ENCODE data around the gene PAK1.
A peak's percentile ranks its signal among the peaks of the same experiment; 100 is the strongest.
"Not testable (repeated sequence)": the region's sequence is repeated elsewhere in the genome, so short reads cannot be mapped to it uniquely, and the experiment has no call there.

PAK1 gene

DNA sequence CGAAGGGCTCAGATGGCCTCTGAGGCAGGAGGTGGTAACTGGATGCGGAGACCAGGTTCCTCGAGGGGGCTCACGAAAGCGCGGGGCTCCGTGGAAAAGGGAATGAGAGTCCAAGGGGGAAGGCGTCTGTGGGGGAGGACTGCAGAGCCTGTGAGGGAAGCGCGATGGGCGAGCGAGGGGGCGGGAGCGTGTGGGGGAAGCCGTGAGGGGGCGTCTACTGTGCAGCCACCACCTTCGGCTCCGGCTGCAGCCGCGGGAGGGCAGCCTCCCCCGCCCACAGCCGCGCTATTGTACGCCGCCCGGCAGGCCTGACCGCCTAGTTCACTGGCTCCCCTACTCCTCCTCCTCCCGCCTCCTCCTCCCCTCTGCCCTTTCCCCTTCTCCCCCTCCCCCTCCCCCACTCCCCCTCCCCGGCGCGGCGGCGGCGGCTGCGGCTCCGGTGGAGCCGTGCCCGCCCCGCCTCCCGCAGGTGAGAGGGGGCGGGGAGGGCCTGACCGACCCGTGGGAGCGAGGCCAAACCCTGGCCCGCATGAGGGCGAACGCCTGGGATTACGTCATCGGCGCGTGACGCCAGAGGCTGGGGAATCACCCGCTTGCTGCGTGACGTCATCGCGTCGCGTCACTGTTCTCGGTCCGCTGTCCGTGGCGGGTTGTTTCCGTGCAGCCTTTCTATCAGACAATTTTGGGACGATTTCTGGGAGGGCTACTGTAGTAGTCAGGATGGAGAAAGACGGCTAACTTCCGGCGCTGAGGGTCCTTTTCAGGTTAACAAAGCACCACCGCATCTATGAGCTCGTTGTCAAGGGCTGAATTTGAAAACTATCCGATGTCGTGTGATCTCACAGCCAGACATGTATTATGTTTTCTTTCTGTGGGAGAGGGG is at the start of gene PAK1:
Gene PAK1, minus strand, starts transcription at position 294 of the 883 bp plus-strand sequence. CDS start 81,574 bp downstream, outside the sequence.
- DNase-seq (ENCODE audit: low read depth in 2 of 2), result peak; percentile 77 to 83

DNA sequence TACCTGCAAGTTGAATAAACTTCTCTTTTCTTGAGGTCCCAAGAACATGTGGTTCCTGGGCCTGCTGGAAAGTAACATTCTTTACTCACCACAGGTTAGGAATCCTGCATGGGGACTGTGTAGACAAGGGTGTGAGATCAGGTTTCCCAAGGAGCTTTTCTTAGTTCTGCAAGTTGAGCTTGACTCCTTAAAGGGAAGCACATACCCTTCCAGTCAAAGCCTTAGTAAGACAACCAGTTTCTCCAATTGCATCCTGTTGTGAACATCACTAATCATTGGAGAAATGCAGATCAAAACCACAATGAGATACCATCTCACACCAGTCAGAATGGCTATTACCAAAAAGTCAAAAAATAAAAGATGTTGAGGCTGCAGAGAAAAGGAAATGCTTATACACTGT is 48.3 kb upstream of the PAK1 start:
- no peak for DNase-seq (ENCODE audit: low read depth in 2 of 2)

DNA sequence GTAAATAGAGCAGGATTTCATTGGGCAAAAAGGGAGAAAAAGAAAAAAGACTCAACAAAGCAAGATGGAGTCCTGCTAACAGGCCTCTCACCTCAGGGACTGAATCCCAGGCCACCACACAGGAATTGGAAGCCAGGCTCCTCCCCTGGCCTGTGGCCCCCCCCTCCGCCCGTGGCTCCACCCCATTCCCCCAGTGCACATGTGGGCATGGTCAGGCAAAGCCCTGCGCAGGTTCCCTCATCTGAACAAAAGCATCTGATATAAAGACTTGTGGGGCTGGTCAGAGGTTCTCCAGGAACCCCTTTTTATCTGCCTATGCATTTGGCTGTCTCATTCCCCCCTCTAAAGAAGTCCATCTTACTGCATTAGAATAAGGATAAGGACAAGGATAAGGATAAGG is 46.0 kb upstream of the PAK1 start:
- DNase-seq (ENCODE audit: low read depth in 2 of 2), result no peak

DNA sequence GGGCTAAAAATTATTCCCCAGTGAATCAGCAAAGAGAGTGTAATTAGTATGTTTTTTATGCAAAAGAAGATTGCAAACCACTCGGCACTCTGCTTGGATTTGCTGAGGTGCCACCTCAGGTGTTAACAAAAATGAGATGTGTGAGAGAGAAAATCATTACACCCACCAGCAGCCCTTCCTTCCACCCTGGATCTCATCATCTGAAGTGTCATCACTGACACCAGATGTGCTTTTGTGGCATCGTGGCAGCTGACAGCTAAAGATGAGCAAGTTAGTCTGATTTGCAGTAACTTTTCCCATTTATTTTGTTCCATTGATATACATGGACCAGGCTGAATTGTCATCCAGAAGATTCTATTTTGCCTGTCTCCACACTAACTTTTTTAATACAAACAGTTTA is 44.6 kb upstream of the PAK1 start:
- DNase-seq (ENCODE audit: low read depth in 2 of 2), result no peak

DNA sequence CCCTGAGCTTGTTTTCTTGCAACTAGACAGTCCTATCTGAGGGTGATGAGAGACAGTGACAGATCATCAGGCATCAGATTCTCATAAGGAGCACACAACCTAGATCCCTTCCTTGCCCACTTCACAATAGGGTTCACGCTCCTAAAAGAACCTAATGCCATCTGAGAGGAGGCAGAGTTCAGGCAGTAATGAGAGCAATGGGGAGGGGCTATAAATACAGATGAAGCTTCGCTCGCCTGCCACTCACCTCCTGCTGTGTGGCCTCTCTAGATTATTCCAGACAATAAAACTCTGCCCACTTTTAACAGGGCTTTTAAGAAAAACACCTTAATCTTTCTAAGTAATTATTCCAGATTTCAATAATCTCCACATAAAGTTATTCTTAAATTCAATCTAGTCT is 43.9 kb upstream of the PAK1 start:
- DNase-seq (ENCODE audit: low read depth in 2 of 2), result no peak

DNA sequence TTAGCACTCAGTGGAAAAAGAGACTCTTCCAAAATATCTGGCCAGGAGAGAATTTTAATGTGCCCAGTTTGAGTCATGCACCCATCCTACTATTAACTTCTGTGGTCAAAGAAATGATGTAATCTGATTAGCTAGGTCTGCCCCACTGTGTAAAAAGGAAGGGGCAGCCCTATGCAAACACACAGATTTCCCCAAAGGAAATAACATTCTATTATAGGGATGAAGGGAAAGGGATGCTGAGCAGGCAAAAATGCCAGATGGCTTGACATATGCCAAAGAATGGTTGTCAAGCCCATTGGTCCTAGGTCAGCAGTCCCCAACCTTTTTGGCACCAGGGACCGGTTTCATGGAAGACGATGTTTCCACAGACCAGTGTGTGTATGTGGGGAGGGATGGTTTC is 43.3 kb upstream of the PAK1 start:
- no peak for DNase-seq (ENCODE audit: low read depth in 2 of 2)

DNA sequence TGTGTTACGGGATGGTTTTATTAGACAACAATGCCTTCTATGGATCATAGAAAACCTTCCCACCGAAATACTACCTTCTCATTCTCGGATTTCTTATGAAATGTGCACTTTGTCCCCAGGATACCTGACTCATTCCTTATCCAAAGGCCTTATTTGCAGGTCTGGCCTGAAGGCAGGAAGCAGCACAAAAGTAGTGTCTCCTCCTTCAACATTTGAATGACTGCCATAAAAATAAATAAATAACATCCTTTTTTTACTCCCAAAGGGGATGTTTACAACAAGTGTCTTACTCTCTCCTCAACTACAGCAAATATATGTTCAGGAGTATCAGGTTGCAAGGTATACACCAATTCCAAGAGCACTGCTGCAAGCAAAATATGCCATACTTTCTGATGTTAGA is 41.6 kb upstream of the PAK1 start:
- no peak for DNase-seq (ENCODE audit: low read depth in 2 of 2)

DNA sequence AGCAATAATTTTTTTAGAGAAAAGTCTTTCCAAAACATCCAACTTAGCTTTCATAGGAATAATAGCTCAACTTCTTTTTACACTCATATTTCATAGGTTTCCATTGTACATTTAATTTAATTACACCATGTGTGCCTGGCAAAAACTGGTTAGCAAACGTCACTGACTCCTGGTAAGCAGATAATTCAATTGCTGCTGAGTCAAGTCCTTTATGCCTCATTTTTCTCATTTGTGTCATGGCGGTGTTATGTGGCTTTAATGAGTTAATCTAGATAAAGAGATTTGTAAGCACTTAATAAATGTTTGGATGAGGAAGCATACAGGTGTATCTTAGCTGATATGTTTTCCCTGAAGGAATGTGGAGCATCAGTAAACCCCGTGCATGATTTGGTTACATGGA is 41.2 kb upstream of the PAK1 start:
- DNase-seq (ENCODE audit: low read depth in 2 of 2), result no peak

DNA sequence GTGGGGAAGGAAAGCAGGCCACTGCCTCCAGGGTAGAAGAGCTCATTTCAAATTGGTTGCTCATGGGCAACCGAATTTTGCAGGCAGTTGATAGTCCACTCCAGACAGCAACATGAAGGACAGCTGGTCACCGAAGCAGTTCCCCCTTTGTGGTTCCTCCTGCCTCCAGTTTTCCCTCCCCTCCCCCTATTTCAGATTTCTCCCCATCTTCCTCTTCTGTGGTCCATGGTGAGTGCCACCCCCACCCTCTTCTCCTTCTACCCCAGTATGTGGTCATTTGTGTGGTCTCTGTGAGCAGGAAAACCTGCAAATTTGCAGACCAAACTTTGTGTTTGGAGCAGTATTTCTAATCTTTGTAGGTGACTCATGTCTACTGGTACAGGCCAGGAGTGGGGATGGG is 38.2 kb upstream of the PAK1 start:
- DNase-seq (ENCODE audit: low read depth in 2 of 2), result no peak

DNA sequence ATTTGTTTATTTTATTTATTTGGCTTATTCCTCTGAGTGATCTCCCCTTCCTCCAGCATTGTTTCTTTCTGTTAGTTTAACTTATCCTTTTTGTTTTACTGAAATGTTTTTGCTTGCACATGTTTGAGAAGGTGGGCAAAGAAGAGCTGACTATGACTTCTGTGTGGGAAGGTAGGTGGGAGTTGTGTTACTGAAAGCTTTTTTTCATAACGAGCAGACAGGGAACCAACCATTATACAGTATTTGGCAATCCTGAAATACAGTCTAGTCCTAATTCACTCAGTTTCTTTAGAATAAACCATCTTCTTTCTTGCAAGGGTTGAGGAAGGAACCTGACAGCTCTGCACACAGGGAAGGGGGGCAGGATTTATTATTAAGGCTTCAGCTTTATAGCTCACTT is 37.0 kb upstream of the PAK1 start:
- DNase-seq (ENCODE audit: low read depth in 2 of 2), result no peak

DNA sequence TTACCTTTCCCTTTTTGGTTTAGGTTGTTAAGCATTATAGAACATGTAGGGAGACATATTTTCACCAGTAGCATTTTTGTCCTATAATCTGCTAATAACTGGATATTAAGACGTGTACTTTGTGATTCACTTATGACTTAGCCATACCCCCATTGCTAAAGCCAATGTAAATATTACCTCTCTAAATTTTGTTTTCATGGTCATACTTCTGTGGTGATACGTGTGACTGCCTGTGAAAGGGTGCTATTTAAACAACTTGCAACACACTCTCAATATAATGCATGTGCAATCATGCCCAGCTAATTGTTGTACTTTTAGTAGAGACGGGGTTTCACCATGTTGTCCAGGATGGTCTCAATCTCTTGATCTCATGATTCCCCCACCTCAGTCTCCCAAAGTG is 36.2 kb upstream of the PAK1 start:
- DNase-seq (ENCODE audit: low read depth in 2 of 2), result no peak

DNA sequence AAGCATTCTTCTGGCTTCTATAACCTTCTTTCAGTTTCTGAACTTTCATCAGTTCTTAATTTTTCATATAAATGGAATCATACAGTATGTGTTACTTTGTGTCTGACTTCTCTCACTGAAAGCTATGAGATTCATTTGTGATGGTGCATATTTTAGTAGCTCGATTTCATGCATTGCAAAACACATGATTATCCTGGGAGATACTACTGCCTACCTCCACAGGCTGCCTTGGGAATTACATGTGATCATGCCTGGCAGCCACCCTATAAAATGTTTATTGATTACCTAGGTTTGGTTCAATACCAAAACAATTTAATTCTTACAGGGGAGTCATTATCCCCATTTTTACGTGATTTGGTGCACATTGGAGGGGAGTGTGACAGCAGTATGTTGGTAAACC is 34.1 kb upstream of the PAK1 start:
- DNase-seq (ENCODE audit: low read depth in 2 of 2), result no peak

DNA sequence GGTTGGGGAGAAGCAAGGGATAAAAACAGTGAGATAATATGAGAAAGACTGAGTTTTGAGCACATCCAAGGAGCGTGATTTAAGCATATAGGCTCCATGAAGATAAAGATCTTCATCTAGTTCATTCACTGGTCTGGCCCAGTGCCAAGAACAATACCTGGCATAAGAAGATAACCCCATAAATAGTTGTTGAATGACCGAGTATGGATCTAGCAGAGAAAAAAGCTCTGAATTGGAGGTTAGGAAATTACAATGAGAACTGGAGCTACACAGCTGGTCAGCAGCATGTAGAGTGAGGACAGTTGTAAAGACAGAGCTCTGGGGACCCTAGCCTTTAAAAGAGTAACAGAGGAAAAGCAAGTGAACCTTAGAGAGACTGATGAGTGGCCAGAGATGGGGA is 33.0 kb upstream of the PAK1 start:
- no peak for DNase-seq (ENCODE audit: low read depth in 2 of 2)

DNA sequence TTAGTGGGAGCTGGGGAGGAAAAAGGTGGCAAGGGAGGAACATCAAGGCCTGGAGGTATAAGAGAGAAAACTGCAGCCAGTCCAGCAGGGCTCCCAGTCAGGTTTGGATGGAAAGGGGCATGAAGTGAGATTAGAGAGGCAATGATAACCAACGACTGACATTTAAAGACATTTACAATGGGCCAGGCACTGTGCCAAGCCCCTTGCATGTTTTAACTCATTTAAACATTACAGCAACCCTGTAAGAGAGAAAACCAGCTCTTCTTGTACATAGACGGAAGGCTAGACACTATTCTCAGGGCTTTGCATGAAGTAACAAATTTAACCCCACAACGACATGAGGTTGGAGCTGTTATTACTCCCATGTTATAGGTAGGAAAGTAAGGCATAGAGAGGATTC is 32.1 kb upstream of the PAK1 start:
- no peak for DNase-seq (ENCODE audit: low read depth in 2 of 2)

DNA sequence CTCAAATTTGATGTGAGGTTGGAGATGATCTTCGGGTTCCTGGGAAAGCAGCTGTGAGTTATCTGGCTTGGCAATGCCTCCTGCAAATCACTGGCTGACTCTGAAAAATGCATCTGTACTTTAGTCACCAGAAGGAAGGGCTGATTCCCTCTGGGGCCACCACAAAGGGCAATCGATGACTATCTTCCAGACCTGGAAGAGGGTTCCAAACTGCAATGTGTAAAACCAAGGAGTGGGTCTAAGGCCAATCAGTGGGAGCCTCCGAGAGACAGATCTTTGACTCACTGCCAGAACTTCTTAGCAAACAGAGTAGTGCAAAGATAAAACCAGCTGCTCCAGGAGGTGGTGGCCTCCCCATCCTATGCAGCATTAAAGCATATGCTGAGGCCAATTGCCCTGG is 29.1 kb upstream of the PAK1 start:
- DNase-seq (ENCODE audit: low read depth in 2 of 2), result no peak

DNA sequence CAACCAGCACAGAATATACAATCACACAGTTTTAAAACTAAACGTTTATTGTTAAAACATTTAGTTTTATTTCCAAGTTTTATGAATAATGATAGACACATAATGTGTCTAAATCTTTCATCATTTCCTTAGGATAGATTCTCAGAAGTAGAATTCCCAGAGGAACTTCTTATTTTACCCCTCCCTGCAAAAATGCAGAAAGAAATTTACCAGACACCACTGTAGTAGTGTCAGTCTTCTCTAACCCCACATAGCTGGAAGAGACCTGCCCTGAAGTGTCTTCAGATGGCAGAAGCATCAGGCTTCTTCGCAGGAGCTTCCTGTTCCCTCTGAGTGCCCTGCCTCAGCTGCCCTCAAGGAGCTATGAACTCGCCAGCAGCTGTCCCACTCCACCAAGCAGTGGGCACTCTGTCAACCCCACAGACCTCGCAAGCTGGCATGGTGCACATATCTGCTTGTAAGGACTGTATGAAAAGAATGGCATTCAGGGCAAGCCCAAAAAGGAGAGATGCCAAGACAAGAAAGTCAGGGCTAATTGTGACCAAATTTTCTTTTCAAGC is 28.5 kb upstream of the PAK1 start:
- no peak for DNase-seq (ENCODE audit: low read depth in 2 of 2)

DNA sequence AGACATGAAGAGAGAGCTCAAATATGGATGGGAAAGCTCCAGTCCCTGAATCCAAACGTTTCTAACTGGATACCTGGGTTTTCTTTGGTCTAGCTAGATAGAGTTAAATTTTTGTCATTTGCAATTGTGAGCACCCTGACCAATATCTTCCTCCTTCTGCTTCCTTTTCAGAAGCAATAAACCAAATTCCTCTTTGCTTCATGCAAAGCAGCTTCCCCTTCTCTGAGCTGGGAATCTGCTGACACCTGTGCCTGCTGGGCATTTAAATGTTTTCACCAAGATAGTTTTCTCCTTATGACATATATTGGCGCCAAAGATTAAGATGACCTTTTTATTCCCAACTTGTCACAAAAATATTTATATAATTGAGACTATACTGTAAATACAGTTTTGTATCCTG is 27.9 kb upstream of the PAK1 start:
- DNase-seq (ENCODE audit: low read depth in 2 of 2), result no peak

DNA sequence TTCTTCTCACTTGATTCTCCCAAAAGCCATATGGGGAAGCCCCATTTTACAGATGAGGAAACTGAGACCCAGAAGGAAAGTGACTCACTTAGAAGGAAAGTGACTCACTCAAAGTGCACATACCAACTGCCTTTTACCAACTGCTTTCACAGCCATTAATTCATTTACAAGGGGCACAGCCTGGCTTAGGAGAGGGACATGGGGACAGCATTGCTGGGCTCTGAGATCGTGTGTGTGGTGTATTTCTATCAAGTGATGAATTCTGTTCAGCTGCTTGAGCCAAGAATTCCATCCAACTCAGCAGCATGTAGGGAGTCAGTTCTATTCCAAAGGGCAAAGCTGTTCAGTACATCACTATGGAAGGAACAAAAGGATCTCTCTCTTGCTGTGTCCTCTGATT is 23.5 kb upstream of the PAK1 start:
- no peak for DNase-seq (ENCODE audit: low read depth in 2 of 2)

DNA sequence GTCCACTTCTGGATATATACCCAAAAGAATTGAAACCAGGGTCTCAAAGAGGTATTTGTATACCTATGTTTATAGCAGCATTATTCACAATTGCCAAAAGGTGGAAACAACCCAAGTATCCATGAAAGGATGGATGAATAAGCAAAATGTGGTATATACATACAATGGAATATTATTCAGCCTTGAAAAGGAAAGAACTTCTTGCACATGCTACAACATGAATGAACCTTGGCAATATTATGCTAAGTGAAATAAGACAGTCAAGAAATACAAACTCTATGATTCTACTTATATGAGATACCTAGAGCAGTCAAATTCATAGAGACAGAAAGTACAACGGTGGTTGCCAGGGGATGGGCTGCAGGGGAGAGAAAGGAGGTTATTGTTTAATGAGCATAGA is 21.6 kb upstream of the PAK1 start:
- no peak for DNase-seq (ENCODE audit: low read depth in 2 of 2)

DNA sequence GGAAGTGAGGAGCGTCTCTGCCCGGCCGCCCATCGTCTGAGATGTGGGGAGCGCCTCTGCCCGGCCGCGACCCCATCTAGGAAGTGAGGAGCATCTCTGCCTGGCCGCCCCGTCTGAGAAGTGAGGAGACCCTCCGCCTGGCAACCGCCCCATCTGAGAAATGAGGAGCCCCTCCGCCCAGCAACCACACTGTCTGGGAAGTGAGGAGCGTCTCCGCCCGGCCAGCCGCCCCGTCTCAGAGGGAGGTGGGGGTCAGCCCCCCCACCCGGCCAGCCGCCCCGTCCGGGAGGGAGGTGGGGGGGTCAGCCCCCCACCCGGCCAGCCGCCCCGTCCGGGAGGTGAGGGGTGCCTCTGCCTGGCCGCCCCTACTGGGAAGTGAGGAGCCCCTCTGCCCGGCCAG is 16.1 kb upstream of the PAK1 start:
- not testable (repeated sequence) for DNase-seq (ENCODE audit: low read depth in 2 of 2)

DNA sequence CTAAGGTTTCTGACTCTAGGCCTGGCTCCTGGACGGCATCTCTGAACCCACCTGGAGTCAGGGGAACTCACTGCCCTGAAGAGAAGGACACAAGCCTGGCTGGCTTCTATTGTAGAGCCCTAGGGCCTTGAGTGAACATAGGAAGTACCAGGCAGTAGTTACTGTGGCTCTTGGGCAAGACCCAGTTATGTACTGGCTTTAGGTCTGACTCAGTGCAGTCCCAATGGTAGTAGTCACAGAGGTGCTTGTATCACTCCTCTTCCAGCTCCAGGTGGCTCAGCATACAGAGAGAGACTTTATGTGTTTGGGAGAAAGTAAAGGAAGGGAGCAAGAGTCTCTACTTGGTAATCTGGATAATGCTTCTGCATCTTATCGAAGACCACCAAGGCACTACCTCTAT is 13.9 kb upstream of the PAK1 start:
- DNase-seq (ENCODE audit: low read depth in 2 of 2), result no peak

DNA sequence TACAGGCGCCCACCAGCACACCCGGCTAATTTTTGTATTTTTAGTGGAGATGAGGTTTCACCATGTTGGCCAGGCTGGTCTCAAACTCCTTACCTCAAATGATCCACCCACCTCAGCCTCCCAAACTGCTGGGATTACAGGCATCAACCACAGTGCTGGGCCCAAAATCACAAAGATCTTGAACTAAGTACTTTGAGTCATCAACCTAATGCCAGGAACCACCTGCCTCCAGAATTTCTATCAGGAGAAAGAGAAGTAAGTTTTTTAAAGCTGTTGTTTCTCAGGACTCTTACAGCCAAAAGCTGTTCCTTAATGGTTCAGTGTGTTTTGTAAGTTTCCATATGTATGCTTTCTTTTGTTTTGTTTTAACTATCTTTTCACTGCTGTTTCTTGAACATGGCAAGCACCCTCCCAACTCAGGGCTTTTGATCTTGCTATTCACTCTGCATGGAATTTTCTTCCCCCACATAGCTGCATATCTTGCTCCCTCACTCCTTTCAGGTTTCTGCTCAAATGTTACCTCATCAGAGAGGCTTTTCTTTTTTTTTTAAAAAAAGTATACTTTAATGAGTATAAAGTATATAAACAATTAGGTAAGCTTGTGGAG is 6.0 kb upstream of the PAK1 start:
- no peak for DNase-seq (ENCODE audit: low read depth in 2 of 2)

DNA sequence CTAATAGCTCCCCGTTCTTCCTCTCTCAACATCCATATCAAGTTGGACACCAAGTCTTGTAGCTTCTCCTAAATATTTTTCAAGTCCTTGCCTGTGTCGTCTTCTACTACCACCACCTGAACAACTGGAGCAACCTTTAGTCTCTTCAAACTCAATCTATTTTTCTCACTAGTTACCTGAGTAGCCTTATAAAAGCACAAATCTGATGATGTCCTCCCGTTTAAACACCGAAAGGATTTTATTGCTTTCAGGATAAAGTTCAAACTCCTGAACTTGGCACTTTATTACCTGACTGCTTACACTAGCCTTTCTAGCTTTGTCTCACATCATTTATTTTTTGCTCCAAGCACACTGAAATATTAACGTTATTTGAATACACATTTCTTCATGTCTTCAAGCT is 1.3 kb upstream of the PAK1 start:
- DNase-seq (ENCODE audit: low read depth in 2 of 2), result no peak

Measured in stimulated activated CD4-positive, alpha-beta T cell treated with anti-CD3 and anti-CD28 coated beads, Interleukin-1b, Interleukin-23, amount 100 ng/mL, for 4 hours (primary cell).